SKM-1 (cell line): ENCODE results near the gene SLC23A3.
"Not testable (repeated sequence)": the region's sequence is repeated elsewhere in the genome, so short reads cannot be mapped to it uniquely, and the experiment has no call there.

Experiments
- DNase-seq: peaks from one replicate; lab custom pipeline; 2025; ENCODE audit not compliant: unreplicated experiment; lab: John Stamatoyannopoulos, UW

Gene SLC23A3

GRCh38 chr2:219205981-219206327 is 36.1 kb upstream of the SLC23A3 start:
- no peak for DNase-seq

- no peak for DNase-seq
These were observed 35.3 kb upstream of the SLC23A3 start for GRCh38 chr2:219205165-219205538.

GRCh38 chr2:219204425-219205164 is 34.8 kb upstream of the SLC23A3 start:
- DNase-seq, result no peak

GRCh38 chr2:219201331-219201730 is 31.5 kb upstream of the SLC23A3 start:
- DNase-seq, result not testable (repeated sequence)

GRCh38 chr2:219200502-219201326 is 30.9 kb upstream of the SLC23A3 start:
- not testable (repeated sequence) for DNase-seq

- no peak for DNase-seq
These were observed 29.8 kb upstream of the SLC23A3 start for GRCh38 chr2:219199470-219200211.

- no peak for DNase-seq
These were observed 29.1 kb upstream of the SLC23A3 start for GRCh38 chr2:219198974-219199373.

- no peak for DNase-seq
These were observed 27.6 kb upstream of the SLC23A3 start for GRCh38 chr2:219197388-219197787.

- no peak for DNase-seq
These were observed 17.1 kb upstream of the SLC23A3 start for GRCh38 chr2:219186754-219187456.

GRCh38 chr2:219184121-219184520 is 14.3 kb upstream of the SLC23A3 start:
- DNase-seq, result no peak

- DNase-seq, result no peak
These were observed 13.4 kb upstream of the SLC23A3 start for GRCh38 chr2:219183151-219183772.

GRCh38 chr2:219182331-219183150 is 12.7 kb upstream of the SLC23A3 start:
- no peak for DNase-seq

- no peak for DNase-seq
These were observed 11.7 kb upstream of the SLC23A3 start for GRCh38 chr2:219181531-219181930.

- DNase-seq, result no peak
These were observed 11.1 kb upstream of the SLC23A3 start for GRCh38 chr2:219180961-219181360.

- no peak for DNase-seq
These were observed 10.0 kb upstream of the SLC23A3 start for GRCh38 chr2:219179601-219180465.

GRCh38 chr2:219178377-219179175 is 8.7 kb upstream of the SLC23A3 start:
- no peak for DNase-seq

GRCh38 chr2:219177552-219178376 is 7.9 kb upstream of the SLC23A3 start, which contains the start of gene RETREG2:
RETREG2 (plus strand) TSS chr2:219178275; CDS start chr2:219178353, 78 bp downstream.
- peak; percentile 82 for DNase-seq
